Mesodermal cell (in vitro differentiated cells): ENCODE measurements around the gene PCA3. TPM values are rescaled to one million over a fixed set of nuclear protein-coding genes. Genes with fewer than 3 reads are reported as not detected.

Source experiments
- H3K27ac ChIP-seq: 2 replicates; pipeline ENCODE4 v1.7.0; 2013; ENCODE audit warnings: mild to moderate bottlenecking, low read depth, low read length, moderate library complexity; ENCODE audit not compliant: severe bottlenecking
- H3K36me3 ChIP-seq: 2 replicates; pipeline ENCODE4 v1.7.1; 2013; ENCODE audit warnings: mild to moderate bottlenecking, low read length, moderate library complexity; ENCODE audit not compliant: control insufficient read depth, insufficient read depth
- H3K4me1 ChIP-seq: one replicate; pipeline ENCODE4 v1.7.1; 2013; ENCODE audit warnings: mild to moderate bottlenecking, low read length; ENCODE audit not compliant: insufficient read depth, control insufficient read depth, poor library complexity, severe bottlenecking
- H3K4me3 ChIP-seq: 2 replicates; pipeline ENCODE4 v1.7.0; 2013; ENCODE audit warnings: low read length, control low read depth, mild to moderate bottlenecking; ENCODE audit not compliant: insufficient read depth, poor library complexity, severe bottlenecking; ENCODE audit errors: extremely low read depth
- H3K9me3 ChIP-seq: 2 replicates; pipeline ENCODE4 v1.7.1; 2013; ENCODE audit warnings: mild to moderate bottlenecking, low read length, moderate library complexity; ENCODE audit not compliant: control insufficient read depth
- WGBS, 2 experiments: methylation state at CpG; one replicate each; pipeline ENCODE4 v1.1.5; 2013; ENCODE audit warnings: missing lambda C conversion rate in 2 of 2; ENCODE audit not compliant: insufficient coverage in 2 of 2; 5-methylcytosine and 5-hydroxymethylcytosine counted together
- polyA plus RNA-seq, 2 experiments: library from polyadenylated mRNA; stranded (reverse); fragments of 50-300 nt; gene quantifications; one replicate each; pipeline ENCODE4 v1.2.3, GENCODE V29; 2013

The PCA3 gene
- not detected for polyA plus RNA-seq (2013, experiment 1 of 2)
- polyA plus RNA-seq (2013, experiment 2 of 2): not detected

- Histone ChIP-seq H3K9me3 (no peaks in the 10 kb centered on the region), H3K4me3 (no peak within 1 kb of the TSS), H3K27ac (no peak within 1 kb of the TSS), H3K36me3 (no peaks in the 10 kb centered on the region), H3K4me1 (no peaks in the 10 kb centered on the region)
- 92 to 93% methylated on average over 3 of the region's 4 CpGs for WGBS, 2 experiments
These were observed at the start of gene PCA3 for GRCh38 chr9:76764138-76764537. PCA3 (plus strand) TSS chr9:76764438.

GRCh38 chr9:76716085-76716672 is 48.1 kb upstream of the PCA3 start:
- Histone ChIP-seq H3K9me3 (no peaks in the 10 kb centered on the region), H3K27ac (no peak overlapping the region), H3K36me3 (no peaks in the 10 kb centered on the region), H3K4me1 (no peaks in the 10 kb centered on the region), H3K4me3 (no peak overlapping the region)
- 90 to 100% methylated on average over 2 to 3 of the region's 7 CpGs for WGBS, 2 experiments

GRCh38 chr9:76717176-76717575 is 47.1 kb upstream of the PCA3 start:
- no peaks in the 10 kb centered on the region for H3K36me3 ChIP-seq
- 83 to 100% methylated on average over 1 to 2 of the region's 5 CpGs for whole genome bisulfite sequencing, 2 experiments
- no peaks in the 10 kb centered on the region for H3K4me1 ChIP-seq
- no peak overlapping the region for H3K27ac ChIP-seq
- no peak overlapping the region for H3K4me3 ChIP-seq
- H3K9me3 ChIP-seq: no peaks in the 10 kb centered on the region

- no peaks in the 10 kb centered on the region for H3K36me3 ChIP-seq
- no peak overlapping the region for H3K4me3 ChIP-seq
- WGBS, 2 experiments: 83 to 95% methylated on average over 4 to 5 of the region's 5 CpGs
- H3K27ac ChIP-seq: no peak overlapping the region
- H3K9me3 ChIP-seq: no peaks in the 10 kb centered on the region
- H3K4me1 ChIP-seq: no peaks in the 10 kb centered on the region
These were observed 46.6 kb upstream of the PCA3 start for GRCh38 chr9:76717613-76718012.

- Histone ChIP-seq H3K9me3 (no peaks in the 10 kb centered on the region), H3K4me3 (no peak overlapping the region), H3K4me1 (no peaks in the 10 kb centered on the region), H3K36me3 (no peaks in the 10 kb centered on the region), H3K27ac (no peak overlapping the region)
- 81 to 86% methylated on average over 2 of the region's 4 CpGs for WGBS, 2 experiments
These were observed 46.1 kb upstream of the PCA3 start for GRCh38 chr9:76718166-76718565.

- no peak overlapping the region for H3K27ac ChIP-seq
- H3K4me3 ChIP-seq: no peak overlapping the region
- no peaks in the 10 kb centered on the region for H3K4me1 ChIP-seq
- H3K9me3 ChIP-seq: no peaks in the 10 kb centered on the region
- no peaks in the 10 kb centered on the region for H3K36me3 ChIP-seq
- 74 to 85% methylated on average over 2 of the region's 3 CpGs for whole genome bisulfite sequencing, 2 experiments
These were observed 44.0 kb upstream of the PCA3 start for GRCh38 chr9:76720245-76720644.

GRCh38 chr9:76725011-76725546 is 39.2 kb upstream of the PCA3 start:
- 84 to 100% methylated on average over 1 to 3 of the region's 4 CpGs for WGBS, 2 experiments
- no peaks in the 10 kb centered on the region for H3K36me3 ChIP-seq
- H3K4me1 ChIP-seq: no peaks in the 10 kb centered on the region
- H3K4me3 ChIP-seq: no peak overlapping the region
- no peak overlapping the region for H3K27ac ChIP-seq
- H3K9me3 ChIP-seq: no peaks in the 10 kb centered on the region

GRCh38 chr9:76725885-76726284 is 38.4 kb upstream of the PCA3 start:
- 64 to 74% methylated on average over 5 of the region's 6 CpGs for WGBS, 2 experiments
- H3K9me3 ChIP-seq: no peaks in the 10 kb centered on the region
- no peak overlapping the region for H3K4me3 ChIP-seq
- no peaks in the 10 kb centered on the region for H3K4me1 ChIP-seq
- no peaks in the 10 kb centered on the region for H3K36me3 ChIP-seq
- H3K27ac ChIP-seq: no peak overlapping the region

GRCh38 chr9:76729116-76729515 is 35.1 kb upstream of the PCA3 start:
- Histone ChIP-seq H3K4me1 (no peaks in the 10 kb centered on the region), H3K27ac (no peak overlapping the region), H3K36me3 (no peaks in the 10 kb centered on the region), H3K9me3 (no peaks in the 10 kb centered on the region), H3K4me3 (no peak overlapping the region)
- 82 to 100% methylated on average over 3 of the region's 3 CpGs for WGBS, 2 experiments

- no peaks in the 10 kb centered on the region for H3K9me3 ChIP-seq
- no peaks in the 10 kb centered on the region for H3K4me1 ChIP-seq
- no peak overlapping the region for H3K4me3 ChIP-seq
- 91 to 96% methylated on average over 6 of the region's 8 CpGs for WGBS, 2 experiments
- H3K36me3 ChIP-seq: no peaks in the 10 kb centered on the region
- H3K27ac ChIP-seq: no peak overlapping the region
These were observed 34.1 kb upstream of the PCA3 start for GRCh38 chr9:76729980-76730737.

- H3K4me1 ChIP-seq: no peaks in the 10 kb centered on the region
- H3K9me3 ChIP-seq: no peaks in the 10 kb centered on the region
- H3K27ac ChIP-seq: no peak overlapping the region
- WGBS, 2 experiments: 96 to 100% methylated on average over 1 to 2 of the region's 6 CpGs
- H3K4me3 ChIP-seq: no peak overlapping the region
- no peaks in the 10 kb centered on the region for H3K36me3 ChIP-seq
These were observed 33.4 kb upstream of the PCA3 start for GRCh38 chr9:76730801-76731200.
